Retinal pigment epithelial cell (primary cell): ENCODE data around the gene CCDC116.
"Not testable (repeated sequence)": the region's sequence is repeated elsewhere in the genome, so short reads cannot be mapped to it uniquely, and the experiment has no call there.

ENCODE experiments used
- DNase-seq: peaks from one replicate; pipeline ENCODE4 v3.0.0-alpha.2; 2010; ENCODE audit warnings: low read depth
- H3K4me3 ChIP-seq: 2 replicates; pipeline ENCODE4 v1.5.1; 2011; ENCODE audit warnings: mild to moderate bottlenecking, low read length, control low read depth, moderate library complexity
- CTCF ChIP-seq: conservative IDR thresholded peaks from 2 replicates; pipeline ENCODE4 v1.5.1; 2011; ENCODE audit warnings: low read depth, low read length, control low read depth, inconsistent platforms

CCDC116 gene

GRCh38 chr22:21590809-21591641 is 41.5 kb upstream of the CCDC116 start:
- TF ChIP-seq CTCF = no peak
- no peak overlapping the region for H3K4me3 ChIP-seq
- DNase-seq = no peak

- no peak for DNase-seq
- H3K4me3 ChIP-seq = no peak overlapping the region
- no peak for TF ChIP-seq CTCF
Measured at GRCh38 chr22:21591695-21592094, 40.9 kb upstream of the CCDC116 start.

DNA sequence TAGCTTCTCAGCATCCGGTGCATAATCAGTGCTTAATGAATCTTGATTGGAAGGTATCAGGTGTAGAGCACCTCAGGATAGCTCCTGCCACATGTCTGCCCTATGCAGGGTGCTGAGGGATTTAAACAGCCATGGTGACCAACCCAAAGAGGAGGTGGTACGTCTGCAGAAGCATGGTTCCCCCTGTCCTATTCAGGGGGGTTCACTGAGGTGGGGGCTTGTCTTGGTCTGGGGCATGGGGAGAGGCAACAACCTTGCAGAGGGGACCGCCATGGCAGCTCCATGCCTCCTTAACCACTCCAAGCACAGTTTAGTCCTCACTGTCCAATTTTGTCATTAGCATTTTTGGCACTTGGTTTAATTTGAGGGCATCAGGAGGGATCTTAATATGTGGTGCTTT is 40.1 kb upstream of the CCDC116 start:
- DNase-seq = no peak
- H3K4me3 ChIP-seq = no peak overlapping the region
- no peak for TF ChIP-seq CTCF

DNA sequence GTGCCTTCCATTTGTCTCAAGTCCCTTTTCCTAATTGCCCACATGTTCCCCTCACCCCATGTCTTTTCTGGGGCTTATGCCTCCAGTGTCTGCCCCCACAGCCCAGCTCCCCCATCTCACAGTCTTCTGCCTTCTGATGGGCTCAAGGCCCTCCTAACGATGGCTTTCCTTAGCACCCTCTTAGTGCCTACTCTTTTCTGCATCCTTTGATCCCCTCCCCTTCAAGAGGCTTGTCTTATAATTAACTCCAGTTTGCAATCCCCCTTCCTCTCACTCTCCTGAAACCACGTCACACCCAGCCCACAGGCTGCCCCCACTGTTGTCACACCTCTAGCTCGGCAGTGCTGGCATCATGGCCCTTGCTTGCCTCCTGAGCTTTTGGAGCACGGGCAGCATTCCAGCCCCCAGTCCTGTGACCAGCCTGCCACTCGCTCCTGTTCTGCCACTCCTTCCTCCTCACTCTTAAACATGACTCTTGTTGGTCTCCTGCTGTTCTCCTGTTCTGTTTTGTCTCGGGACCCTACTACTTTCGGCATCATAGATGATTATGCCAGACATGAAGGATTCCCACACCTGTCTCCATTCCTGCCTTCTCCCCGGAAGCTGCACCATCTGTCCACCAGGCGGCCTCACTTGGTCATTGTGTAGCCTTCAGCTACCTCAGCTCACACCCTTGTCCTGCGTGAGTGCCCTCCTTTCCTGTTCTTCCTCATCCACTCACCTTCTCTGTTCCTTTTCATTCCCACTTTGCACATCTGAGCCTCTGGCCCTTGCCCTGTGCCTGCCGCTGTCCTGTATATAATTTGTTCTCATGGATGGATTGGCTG is 38.9 kb upstream of the CCDC116 start:
- DNase-seq = no peak
- no peak overlapping the region for H3K4me3 ChIP-seq
- peak; percentile 61 for TF ChIP-seq CTCF

DNA sequence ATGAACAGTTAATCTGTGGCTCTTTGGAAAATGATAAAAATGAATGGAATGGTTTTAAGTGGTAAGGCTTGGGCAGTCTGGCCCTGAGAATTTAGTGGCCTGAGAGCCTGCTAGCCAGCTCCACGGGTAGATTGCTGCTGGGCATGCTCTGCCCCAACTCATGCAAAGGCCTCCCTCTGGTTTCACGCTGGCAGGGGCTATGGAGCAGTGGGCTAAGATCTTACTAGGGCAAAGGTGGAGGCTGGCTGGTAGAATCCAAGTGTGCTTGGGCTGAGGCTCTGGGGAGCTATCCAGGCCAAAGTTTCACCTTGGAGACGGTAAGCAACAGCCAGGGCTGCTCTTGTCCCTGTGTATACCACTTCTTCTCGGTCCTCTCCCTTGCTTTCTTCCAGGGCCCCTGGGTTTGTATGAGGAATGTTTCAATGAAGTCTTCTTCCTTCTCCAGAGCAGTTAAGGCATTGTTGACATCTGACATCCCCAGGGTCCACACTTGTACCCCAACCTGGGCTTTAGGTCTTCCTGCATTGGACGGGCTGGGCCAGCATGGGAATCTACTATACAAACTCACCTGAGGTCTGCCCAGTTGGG is 37.6 kb upstream of the CCDC116 start:
- DNase-seq = no peak
- no peak for TF ChIP-seq CTCF
- H3K4me3 ChIP-seq = no peak overlapping the region

DNA sequence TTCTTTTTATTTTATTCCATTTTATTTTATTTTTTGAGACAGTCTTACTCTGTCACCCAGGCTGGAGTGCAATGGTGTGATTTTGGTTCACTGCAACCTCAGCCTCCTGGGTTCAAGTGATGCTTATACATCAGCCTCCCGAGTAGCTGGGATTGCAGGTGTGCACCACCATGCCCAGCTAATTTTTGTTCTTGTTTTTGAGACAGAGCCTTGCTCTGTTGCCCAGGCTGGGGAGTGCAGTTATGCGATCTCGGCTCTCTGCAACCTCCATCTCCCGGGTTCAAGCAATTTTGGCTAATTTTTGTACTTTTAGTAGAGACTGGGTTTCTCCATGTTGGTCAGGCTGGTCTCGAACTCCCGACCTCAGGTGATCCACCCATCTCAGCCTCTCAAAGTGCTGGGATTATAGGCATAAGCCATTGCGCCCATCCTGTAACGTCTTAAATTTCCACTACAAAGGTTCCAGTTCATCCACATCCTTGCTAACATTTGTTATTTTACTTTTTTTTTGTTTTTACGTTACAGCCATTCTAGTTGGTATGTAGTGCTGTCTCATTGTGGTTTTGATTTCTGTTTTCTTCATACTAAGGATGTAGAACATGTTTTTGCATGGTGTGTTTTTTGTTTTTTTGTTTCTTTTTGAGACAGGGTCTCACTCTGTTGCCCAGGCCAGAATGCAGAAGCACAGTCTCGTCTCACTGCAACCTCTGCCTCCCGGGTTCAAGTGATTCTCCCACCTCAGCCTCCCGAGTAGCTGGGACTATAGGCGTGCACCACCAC is 36.0 kb upstream of the CCDC116 start:
- not testable (repeated sequence) for DNase-seq, H3K4me3 ChIP-seq

DNA sequence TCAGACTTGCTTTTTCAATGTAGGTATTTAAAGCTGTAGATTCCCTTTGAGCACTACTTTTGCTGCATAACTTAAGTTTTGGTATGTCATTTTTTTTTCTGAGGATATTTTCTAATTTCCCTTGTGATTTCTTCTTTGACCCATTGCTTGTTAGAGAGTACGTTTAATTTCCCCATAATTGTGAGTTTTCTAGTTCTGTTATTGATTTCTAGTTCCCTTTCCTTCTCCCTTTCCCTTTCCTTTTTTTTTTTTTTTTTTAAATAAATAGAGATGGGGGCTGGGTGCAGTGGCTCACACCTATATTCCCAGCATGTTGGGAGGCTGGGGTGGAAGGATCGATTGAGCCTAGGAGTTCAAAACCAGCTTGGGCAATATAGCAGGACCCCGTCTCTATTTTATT is 34.3 kb upstream of the CCDC116 start:
- no peak for TF ChIP-seq CTCF
- no peak for DNase-seq
- no peak overlapping the region for H3K4me3 ChIP-seq
